MM.1S (cell line): ENCODE data around the gene CLDN34.

ENCODE experiments used
- EZH2 ChIP-seq: fragments of 300-600 bp; sonication (generic); optimal IDR thresholded peaks from 2 replicates; pipeline ENCODE3; 2017; ENCODE audit warnings: low read depth, mild to moderate bottlenecking, antibody characterized with exemption, low read length, mixed read lengths
- EZH2phosphoT487 ChIP-seq: fragments of 300-600 bp; sonication (generic); IDR thresholded peaks from 2 replicates; pipeline ENCODE4 v1.6.1; 2018; ENCODE audit warnings: antibody characterized with exemption, low read length
- TF ChIP-seq, protein P1 (sequence below): fragments of 300-600 bp; sonication (generic); IDR thresholded peaks from 2 replicates; pipeline ENCODE4 v1.5.1; 2016; ENCODE audit warnings: antibody characterized with exemption, low read length, mixed read lengths

DNA sequence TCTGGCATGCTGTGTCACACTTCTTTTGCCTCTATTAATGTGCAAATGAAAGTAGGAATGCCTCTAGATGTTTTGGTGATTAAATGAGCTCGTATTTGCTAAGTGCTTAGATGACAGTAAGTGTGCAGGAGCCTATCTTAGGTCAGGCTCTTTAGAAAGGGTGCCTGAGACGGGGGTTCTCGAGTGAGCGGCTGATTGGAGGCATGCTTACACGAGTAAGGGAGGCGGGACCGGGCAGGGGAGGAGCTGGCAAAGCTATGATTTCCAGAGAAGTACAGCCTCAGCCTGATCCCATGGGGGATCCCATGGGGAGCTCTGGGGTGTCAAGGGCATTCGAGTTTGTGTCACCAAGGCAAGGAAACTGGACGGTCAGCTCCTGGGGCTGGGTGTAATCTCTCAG is 44.8 kb downstream of the CLDN34 start:
- TF ChIP-seq, protein P1, sequence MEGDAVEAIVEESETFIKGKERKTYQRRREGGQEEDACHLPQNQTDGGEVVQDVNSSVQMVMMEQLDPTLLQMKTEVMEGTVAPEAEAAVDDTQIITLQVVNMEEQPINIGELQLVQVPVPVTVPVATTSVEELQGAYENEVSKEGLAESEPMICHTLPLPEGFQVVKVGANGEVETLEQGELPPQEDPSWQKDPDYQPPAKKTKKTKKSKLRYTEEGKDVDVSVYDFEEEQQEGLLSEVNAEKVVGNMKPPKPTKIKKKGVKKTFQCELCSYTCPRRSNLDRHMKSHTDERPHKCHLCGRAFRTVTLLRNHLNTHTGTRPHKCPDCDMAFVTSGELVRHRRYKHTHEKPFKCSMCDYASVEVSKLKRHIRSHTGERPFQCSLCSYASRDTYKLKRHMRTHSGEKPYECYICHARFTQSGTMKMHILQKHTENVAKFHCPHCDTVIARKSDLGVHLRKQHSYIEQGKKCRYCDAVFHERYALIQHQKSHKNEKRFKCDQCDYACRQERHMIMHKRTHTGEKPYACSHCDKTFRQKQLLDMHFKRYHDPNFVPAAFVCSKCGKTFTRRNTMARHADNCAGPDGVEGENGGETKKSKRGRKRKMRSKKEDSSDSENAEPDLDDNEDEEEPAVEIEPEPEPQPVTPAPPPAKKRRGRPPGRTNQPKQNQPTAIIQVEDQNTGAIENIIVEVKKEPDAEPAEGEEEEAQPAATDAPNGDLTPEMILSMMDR, result no peak
- TF ChIP-seq EZH2phosphoT487, result no peak
- TF ChIP-seq EZH2, result no peak
